GM19035 (cell line): ENCODE results near the gene KIF26A.

Source experiments
- ATAC-seq: cut with Tn5 transposase; IDR thresholded peaks from one replicate; pipeline ENCODE4 v1.9.1; 2021; ENCODE audit not compliant: unreplicated experiment

Gene KIF26A

DNA sequence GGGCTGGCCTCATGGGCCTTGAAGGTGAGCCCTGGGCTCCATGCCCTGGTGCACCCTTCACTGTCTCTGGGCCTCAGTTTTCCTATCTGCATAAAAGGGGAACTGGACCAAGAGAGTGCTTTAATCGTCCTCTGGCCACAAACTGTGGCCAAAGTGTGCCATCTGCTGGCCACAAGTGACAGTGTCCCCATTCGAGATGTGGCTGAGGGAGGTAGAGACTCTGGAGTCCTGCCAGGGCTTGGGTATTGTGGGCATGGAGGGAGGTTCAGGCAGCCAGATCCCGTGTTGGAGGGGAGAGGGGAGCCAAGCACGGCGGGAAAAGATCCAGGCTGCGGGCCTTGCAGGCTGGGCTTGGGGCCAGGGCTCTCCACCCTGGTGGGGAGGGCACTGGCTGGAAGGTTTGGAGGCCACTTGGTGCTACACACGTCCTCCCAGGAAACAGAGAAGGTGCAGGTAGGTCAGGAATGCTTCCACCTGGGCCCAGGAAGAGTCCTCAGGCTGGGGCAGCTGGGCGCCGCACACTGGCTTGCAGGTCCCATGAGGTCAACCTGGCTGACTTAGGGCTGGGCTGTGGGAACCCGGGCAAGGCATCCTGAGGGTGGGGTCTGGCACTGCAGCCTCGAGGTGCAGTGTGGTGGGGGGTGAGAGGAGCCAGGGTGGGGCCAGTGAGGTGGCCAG lies 7.3 kb upstream of the KIF26A start:
- ATAC-seq = no peak

DNA sequence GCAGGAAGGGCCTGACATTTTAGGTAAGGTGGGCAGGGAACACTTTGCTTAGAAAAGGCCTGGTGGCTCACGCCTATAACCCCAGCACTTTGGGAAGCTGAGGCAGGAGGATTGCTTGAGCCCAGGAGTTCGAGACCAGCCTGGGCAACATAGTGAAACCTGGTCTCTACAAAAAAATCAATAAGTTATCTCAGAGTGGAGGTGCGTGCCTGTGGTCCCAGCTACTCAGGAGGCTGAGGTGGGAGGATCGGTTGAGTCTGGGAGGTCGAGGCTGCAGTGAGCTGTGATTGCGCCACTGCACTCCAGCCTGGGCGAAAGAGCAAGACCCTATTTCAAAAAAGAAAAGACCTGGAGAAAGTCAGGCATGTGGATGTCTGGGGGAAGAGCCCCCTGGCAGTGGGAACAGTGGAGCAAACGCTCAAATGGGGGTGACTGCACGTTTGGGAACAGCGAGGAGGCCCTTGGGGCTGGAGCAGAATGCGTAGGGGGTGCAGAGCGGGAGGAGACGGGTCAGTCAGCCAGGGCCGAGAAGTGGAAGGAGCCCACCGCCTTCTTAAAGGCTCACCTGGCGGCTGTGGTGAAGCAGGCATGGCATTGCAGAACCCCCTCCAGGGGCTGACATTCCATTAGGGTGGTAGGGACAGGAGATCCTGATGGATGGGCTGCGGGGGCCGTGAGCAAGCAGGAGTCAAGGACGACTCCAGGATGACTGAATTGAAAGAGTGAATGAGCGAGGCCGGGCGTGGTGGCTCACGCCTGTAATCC lies 6.2 kb upstream of the KIF26A start:
- ATAC-seq = no peak

DNA sequence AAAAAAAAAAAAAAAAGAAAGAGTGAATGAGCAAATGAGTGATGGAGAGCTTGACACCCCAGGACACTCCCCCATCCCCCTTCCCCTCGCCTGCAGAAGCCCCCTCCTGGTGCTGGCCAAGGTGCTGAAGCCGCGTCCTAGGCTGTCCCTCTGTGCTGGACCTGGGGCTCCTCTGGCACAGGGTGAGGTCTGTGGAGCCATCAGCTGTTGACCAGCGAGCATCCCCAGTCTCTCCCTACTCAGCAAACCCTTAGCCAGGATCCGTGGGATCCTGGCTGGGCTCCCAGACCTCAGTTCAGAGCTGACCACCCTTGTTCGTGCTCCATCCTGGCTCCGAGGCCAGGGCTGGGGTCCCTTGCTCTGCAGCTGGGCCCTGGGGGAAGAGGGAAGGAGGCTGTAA lies 5.4 kb upstream of the KIF26A start:
- ATAC-seq = no peak

DNA sequence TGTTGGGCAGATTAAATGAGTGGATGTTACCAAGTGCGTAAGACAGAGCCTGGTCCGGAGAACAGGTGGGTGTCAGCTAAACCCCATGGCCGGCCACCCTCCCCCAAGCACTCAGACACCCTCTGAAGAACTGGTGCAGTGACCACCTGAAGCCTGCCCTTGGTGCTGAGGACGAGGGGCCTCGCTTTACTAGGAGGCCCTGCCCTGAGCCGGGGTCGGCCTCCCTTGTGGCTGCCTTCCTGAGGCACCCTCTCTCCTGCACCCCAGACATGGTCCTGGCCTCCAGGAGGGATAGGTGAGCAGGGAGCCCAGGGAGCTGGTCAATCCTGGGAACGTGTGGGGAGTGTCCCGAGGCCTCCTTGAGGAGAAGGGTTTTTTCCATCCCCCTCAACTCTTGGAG lies 4.9 kb upstream of the KIF26A start:
- no peak for ATAC-seq

DNA sequence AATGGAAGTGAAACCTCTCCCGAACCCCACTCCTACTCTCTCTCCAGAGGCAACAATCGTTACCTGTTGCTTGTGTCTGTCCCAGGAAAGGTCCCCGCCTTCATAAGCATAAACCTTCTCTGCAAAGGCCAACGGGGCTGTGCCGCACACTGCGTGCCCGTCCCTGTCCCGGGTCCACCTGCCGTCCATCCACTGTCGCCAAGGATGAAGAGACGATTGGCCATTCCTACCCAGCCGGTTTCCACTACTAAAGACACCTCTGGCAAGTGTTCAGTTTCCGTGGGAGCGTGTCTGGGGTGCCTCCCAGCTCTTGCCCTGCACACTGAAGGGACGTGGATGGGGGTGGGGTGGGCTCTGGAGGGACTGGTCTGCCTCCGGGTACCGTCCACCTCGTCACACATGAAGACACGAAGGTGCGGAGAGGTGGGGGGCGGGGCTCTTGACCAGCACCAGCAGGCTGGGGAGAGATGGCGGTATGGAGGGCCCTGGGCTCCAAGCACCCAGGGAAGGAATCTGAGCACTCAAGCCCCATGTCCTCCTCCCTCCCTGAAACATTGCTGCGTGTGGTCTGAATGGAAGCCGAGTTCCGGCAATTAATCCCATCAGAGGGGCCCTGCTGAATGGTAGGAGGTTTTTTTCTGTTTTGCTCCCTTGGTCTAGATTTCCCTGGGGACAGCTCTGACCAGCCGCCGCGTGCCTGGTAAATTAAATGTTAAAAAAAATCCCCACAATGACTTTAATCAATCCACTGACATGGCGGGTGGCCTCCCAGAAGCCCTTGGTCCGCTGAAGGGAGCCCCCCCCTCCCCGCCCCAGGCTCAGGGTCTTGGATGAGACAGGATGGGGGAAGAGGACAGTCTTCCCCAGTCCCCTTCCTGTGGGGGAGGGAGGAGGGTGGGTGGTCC lies 4.1 kb upstream of the KIF26A start:
- ATAC-seq = no peak

DNA sequence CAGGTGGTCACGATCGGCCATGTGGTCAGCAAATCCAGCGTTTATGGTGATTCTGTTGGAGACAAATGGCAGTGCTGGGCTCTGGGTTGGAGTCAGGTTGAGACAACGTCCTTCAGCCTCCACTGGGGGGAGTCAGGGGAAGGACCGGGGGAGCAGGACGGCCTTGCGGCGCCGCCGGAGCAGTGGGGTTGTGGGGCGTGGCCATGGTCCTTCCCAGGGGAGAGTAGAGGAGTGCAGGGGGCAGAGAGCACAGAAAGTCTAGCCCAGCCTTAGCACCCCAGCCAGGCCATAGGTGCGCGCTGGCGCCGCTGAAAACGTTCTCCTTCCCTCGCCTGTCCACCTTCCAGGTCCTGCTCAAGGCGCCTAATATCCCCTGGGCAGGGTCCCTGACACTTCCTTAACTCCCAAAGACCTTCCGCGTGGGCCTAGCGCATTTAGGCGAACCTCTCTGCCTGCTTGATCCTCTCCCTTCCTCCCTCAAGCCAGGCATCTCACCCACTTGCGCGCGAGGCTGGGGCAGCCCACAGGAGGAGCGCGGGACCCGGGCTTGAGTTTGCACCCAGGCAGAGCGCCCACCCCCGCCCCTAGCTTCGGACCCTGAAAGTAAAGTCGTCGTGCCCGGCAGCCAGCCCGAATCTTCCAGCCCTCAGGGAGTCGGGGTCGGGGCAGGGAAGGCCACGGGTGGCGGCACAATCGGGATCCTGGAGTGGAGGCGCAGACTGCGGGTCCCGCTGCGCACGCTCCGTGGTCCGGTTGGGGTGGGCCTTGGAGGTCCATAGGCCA lies 3.1 kb upstream of the KIF26A start:
- no peak for ATAC-seq

DNA sequence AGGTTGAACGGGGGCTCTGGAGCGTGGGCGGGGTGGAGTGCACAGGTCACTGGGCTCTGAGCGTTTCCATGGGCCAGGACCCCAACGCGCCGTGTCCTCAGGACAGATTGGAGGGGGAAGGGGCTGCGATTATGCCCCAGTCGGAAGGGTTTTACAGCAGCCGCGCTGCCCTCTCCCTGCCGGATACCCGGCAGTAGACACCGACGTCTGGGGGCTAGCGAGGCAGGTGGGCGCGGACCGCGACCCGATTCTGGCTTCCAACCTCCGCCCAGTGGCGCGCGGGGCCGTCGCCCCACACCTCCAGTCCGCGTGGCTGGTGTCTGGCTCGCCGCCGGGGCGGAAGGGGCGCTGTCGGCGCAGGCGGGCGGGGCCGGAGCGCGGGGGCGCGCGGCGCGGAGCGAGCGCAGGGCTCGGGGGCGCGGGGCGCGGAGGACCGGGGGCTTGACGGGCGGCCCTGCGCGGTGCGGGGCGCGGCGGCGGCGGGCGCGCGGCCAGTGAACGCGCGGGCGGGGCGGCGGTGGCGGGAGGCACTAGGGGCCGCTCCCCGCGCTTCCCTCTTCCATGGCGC lies 2.4 kb upstream of the KIF26A start:
- ATAC-seq = no peak

DNA sequence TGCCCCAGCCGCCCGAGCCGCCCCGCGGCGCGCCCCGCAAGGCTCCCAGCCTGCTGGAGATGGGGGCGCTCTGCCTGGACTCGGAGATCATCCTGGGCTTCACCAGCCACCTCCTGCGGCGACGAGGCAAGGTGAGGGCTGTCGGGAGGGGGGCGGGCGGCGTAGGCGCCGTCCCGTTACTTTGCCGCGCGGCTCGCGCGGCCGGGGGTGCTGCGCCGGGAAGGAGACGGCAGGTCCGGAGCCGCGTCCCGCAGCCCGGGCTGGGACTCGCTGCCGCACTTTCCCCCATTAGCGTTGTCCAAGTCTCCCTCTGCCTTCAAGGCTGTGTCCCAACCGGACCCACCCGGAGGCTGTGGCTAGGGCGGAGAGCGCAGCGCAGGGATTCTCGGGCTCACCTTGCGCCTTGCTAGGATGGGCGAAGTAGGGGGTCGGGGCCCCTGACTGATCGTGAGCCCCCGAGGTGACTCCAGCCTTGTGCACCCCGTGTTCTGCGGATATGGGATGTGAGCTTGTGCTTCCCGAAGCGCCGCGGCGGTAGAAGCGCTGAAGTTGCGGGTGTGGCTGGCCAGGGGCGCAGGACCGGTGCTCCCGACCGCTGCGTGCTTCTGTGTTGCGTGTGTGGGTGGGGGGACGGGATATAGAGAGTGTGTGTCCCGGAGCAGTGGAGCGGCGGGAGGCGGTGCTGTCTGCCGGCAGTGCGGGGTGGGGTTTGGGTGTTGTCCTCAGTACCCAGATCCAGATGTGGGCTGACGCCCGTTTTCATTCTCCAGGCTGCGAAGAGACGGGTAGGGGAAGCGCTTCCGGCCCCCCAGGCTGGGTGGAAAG lies 1.7 kb upstream of the KIF26A start:
- ATAC-seq = no peak

DNA sequence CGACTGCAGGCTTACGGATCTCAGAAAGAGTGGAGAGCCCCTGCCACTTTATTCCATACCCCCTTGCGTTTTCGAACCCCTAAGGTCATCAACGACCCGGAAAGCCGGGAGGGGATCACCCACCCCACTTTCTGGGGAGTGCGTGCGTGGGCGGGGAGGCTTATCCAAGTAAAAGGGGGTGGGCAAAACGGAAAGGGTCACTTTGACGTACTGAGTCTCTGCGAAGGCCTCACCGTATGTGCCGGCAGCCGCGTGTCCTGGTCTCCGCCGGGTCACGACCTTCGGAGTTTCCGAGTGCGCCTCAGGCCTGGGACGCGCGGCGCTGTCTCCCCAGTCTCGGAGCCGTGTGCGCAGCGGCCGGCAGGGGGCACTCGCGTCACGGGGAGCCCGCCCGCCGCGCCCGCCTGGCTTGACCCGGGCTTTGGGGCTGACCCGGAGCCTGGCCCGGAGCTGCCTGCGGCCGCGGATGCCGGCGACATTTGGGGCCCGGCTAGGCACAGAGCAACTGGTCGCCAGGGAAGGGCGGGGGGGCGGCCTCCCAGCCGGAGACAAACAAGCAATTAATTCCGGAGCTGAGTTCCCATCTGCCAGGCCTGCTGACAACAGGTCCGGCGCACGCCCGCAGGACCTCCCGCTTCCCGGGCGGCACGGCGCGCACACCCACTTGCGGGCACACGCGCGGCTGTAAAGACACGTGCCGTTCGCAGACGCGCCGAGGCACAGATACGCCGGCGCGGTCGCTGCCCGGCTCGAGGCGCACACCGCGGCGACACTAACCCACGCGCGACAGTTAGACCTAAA lies 890 bp upstream of the KIF26A start:
- no peak for ATAC-seq

DNA sequence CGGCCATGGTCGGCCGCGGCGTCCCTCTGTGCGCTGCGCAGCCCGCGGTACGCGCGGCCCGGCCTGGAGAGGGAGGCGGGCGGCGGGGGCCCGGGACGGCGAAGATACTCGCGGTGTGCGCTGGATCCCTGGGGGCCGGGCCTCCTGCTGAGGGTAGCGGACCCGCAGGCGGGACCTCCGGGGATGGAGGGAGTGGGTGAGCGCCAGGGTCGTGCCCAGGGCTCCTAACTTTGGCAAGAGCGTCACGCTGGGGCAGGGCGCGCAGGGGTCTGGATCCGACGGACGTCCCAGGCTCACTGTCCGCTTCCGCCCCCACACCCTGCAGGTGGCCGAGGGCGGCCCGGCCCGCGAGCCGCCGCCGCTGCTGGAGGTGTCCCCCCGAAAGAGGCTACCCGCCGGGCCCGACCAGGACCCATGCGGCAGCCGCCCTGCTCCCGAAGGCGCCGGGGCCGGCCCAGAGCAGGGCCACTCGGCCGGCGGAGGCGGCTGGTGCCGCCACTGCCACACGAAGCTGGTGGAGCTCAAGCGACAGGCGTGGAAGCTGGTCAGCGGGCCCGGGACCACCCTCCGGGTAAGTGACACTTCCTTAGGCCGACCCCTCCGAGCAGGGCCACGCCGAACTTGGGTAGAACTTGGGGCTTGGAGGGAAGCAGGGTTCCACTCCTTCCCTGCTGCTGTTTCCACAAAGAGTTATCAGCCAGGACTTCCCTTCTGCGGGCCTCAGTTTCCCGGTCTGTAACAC lies 502 bp downstream of the KIF26A start:
- no peak for ATAC-seq

DNA sequence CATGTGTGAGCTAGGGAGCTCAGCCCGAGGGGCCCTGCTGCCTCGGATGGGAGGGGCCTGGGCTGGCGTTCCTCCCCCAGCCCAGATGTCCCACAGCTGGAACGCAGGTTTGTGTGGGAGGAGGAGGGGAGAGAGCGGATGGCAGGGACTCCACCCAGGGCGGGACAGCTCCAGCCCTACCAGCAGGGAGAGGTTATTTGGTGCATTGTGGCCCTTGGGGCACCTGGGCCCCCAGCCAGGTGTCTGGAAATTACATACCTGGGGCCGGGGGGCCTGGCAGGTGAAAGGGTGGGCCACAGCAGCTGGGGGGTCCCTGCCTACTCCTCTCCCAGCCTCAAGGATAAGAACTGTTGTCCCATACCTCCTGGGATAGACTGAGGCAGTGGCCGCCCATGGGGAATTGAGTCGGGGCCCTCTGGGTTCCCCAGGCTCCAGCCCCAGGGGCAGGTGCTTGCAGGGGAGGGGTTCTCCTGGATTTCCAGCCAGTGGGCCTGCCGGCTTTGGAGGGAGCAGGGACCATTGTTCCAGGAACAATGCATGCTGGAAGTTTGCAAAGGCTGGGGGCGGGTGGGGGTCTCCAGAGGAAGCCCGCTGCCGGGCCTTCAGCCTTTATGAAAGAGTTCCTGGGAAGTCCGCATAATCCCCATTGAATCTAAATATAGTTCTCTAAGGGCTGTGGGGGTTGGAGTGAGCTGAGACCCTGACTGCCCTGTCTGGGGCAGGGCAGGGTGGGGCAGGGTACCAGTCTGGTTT lies 1.2 kb downstream of the KIF26A start:
- ATAC-seq = no peak

DNA sequence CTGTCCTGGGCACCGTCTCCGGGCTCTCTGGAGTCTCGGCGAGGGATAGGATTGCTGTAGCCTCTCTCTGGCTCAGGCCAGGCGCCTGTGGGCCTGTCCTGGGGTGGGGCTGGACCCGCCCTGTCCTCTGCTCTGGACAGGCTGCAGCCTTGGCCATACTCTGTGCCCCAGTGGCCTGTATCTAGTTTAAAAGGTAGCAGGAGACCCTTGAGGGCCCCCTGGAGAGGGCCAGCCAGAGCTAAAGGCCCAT lies 1.8 kb downstream of the KIF26A start:
- no peak for ATAC-seq

DNA sequence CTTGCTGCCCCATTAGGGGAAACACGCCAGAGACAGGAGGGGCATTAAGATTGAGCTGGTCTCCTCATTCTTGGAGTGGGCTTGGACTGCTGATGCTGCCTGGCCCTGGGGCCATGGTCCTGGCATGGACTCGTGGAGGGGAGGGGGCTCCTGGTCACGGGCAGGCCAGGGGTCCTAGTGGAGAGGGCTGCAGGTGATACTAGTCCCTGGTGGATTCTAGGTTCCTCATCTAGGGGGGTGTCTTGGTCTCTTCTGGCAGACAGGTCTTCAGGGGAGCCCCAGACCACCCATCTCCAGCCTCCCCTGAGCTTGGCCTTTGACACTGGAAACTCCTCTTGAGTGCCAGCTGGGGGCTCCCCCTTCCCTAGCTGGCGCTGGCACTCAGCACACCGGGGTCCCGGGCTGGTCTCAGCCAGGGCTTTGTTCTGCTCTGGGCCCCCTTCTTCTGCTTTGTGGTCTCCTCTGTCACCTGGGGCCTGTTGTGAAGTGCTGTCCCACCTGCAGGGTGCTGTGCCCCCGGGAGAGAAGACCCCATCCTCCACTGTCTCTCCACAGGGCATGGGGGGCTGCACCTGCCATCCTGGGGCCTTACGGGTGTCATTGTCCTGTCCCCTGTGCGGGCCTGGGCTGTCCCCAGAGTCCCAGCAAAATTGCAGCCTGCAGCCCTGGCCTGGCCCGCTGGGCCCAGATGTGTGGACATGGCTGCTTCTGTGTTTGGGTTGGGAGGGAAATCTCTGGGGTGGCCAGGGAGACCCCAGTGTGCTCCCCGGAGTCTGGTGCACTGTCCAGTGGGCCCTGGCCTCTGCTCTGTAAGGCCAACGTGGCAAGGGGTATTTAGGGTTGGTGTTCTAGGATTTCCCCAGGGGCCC lies 2.3 kb downstream of the KIF26A start:
- ATAC-seq = no peak

DNA sequence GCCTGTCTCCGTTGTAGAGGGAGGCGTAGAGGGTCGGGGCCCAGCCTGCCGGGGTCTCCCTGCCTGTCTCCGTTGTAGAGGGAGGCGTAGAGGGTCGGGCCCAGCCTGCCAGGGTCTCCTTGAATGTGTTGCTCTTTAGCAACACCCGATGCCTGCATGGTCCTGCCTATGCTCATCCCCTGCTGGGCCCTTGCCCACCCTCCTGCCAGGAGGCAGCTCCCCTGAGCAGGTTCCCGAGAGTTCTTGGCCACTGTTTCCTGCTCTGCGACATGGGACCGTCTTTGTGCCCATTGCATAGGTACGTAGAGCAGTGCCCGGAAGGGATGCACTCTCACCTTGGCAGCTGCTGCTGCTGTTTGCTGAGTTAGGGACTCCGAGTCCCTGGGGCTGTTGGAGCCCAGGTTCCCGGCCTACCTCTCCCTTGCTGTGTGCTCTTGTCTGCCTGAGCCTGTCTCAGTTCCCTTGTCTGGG lies 3.3 kb downstream of the KIF26A start:
- ATAC-seq = no peak

DNA sequence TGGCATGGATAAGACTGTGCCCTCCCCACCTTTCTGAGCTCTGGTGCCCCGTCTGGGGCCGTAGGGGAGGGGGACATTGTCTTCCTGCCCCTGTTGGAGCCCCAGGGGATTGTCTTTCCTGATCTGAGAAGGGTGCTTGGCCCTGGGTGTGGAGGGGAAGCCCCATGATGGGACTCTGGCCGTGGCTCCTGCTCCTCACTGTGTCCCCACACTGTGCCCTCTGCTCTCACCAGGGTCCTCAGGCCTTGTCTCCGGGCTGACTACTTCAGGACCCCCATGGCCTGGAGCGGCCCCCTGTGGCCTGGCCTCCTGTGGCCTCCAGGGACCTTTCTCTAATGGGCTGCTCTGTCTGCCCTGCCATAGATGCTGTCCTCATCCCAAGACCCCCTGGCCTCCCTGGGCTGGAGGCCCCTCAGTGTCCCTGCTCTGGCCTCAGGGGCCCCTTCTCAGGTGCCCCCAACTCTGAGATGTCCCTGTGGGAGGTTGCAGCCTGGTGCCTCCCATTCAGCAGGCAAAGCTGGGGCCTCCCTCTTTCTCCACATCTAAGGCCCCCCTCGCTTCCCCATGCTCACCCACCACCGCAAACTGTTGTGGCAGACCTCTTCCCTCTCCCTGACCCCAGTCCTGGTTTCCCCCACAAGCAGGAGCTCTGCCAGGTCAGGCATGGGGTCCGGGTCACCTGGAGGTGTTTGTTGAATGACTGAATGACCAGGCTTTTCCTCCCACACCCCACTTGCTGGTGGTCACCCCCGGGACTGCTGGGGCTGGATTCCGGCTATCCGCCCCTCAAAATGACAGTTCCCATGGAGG lies 4.0 kb downstream of the KIF26A start:
- no peak for ATAC-seq

DNA sequence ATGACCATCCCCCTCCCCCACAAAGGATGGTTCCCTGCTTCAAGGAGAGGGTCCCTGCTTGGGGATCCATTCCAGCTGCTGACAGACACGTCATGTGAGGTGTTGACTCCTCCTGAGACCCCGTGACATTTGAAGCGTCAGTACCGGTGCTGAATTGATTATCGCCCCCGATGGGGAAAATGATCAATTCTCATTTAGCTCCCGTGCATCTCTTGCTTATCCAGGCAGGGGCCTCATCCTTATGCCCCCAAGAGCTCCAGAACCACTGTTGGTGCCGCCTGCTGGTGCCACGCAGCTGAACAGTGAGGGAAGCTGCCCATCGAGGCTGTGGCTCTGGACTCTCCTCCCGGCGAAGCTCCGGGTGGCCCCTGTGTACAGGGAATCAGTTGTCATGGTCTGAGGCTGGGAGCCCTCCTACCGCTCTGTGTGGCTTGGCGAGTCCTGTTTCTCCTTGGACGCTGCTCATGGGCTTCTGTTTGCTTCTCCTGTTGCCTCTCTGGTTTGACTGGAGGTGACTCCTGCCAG lies 4.6 kb downstream of the KIF26A start:
- no peak for ATAC-seq
